AG09309 (cell line): ENCODE data around the gene EDN1.
"Not testable (repeated sequence)": the region's sequence is repeated elsewhere in the genome, so short reads cannot be mapped to it uniquely, and the experiment has no call there.

Experiments used
- DNase-seq: peaks from one replicate; pipeline ENCODE4 v3.0.0-alpha.2; 2010; ENCODE audit warnings: low read depth
- H3K4me3 ChIP-seq: 2 replicates; pipeline ENCODE4 v1.5.1; 2011; ENCODE audit warnings: mild to moderate bottlenecking, low read depth, low read length, moderate library complexity; ENCODE audit not compliant: control insufficient read depth
- TF ChIP-seq, protein P1 (sequence below): IDR thresholded peaks from 2 replicates; pipeline ENCODE4 v1.5.1; 2011; ENCODE audit warnings: mild to moderate bottlenecking, low read depth, low read length, inconsistent platforms; ENCODE audit not compliant: insufficient read depth, control insufficient read depth; ENCODE audit errors: missing control alignments

EDN1 gene

DNA sequence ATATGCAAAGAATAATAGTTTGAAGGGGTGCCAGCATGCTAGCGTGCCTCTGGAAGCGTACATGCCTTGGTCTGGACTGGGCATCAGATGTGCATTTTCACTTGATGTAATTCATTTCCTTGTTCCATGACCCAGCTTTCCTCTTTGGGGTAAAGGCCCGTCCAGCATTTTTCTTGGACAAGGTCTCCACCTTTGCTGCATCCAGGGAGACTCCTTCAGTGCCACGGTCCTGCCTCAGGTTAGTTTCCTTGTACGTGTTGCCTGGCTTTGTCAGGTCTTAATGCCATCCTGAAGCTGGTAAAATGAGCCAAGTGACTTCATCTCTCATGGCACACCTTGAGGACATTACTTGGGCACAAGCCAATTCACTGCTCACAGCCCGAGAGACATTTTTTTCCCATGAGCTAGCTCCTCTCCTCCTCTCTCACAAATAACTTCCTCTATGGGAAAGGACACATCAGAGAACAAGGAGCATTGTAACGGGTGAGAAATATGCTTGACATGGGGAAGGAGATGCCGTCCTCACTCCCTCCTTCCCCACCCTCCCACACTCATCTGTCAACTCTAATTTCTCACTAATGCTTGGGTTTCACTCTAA is 23.9 kb downstream of the EDN1 start:
- no peak overlapping the region for H3K4me3 ChIP-seq
- DNase-seq, result no peak
- TF ChIP-seq, protein P1, sequence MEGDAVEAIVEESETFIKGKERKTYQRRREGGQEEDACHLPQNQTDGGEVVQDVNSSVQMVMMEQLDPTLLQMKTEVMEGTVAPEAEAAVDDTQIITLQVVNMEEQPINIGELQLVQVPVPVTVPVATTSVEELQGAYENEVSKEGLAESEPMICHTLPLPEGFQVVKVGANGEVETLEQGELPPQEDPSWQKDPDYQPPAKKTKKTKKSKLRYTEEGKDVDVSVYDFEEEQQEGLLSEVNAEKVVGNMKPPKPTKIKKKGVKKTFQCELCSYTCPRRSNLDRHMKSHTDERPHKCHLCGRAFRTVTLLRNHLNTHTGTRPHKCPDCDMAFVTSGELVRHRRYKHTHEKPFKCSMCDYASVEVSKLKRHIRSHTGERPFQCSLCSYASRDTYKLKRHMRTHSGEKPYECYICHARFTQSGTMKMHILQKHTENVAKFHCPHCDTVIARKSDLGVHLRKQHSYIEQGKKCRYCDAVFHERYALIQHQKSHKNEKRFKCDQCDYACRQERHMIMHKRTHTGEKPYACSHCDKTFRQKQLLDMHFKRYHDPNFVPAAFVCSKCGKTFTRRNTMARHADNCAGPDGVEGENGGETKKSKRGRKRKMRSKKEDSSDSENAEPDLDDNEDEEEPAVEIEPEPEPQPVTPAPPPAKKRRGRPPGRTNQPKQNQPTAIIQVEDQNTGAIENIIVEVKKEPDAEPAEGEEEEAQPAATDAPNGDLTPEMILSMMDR, result no peak

DNA sequence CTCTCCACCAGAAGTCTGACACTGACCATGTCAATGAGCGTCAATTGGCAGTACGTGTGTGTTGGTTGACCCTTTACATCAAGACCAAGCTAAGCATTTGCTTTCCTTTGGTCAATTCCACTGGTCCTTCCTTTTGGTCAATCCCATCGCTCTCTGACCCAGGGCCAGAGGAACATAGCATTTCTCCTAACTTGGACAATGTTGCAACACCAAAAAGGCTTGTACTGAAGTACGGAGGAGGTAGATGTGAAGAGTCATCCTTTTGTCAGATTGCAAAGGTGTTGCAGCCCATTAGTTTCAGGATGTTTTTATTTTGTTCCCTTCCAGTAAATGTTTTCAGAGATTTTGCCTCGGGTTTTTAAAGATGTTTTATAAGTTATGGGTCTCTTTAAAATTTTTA is 24.6 kb downstream of the EDN1 start:
- no peak overlapping the region for H3K4me3 ChIP-seq
- TF ChIP-seq, protein P1, result no peak

DNA sequence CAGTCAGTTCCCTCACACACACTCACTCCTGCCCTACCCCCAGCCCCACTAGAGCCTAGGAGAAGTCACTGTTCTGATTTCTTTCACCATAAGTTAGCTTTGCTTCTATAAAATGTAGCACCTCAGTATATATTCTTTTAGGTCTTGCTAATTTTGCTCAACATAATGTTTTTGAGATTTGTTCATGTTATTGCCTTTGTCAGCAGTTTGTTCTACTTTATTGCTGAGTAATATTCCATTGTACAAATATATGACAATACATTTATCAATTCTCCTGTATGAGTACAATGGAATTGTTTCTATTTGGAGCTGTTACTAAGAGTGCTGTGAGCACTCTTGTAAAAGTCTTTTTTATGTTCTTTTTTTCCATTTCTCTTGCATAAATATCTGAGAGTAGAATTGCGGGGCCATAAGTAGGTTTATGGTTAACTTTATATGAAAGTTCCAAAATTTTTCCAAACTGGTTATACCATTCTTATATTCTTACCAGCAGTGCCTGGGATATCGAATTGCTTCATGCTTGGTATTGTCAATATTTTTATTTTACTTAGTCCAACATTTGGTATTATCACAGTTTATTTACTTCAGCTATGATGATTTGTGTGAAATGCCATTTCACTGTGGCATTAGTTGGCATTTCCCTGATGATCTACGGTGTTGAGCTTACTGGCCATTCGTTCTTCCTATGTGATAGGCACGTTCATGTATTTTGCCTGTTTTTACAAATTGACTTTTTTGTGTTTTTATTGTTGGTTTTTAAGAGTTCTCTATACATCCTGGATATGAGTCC is 25.3 kb downstream of the EDN1 start:
- no peak overlapping the region for H3K4me3 ChIP-seq
- DNase-seq, result no peak
- TF ChIP-seq, protein P1, result no peak

More for the DNA sequence above, 24.6 kb downstream of the EDN1 start:
- no peak for DNase-seq

DNA sequence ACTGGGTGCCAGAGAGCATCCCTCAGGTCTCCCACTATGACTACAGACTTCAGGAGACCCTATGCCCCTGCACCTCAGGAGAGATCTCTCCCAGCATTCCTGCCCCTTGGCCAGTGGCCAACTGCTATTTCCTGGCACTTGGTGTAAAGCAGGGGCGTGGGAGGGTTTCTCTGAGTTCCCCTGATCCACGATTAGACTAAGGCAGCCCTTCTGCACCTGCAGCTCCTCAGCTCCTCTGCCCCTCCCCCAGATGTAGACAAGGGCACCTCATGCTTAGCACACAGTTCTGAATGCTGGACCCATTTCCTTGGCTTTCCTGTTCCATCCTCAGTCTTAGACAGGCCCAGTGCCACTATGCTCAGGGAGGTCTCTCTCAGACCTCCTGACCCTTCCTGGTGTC is 28.6 kb downstream of the EDN1 start:
- TF ChIP-seq, protein P1, result no peak
- no peak overlapping the region for H3K4me3 ChIP-seq
- DNase-seq, result no peak

DNA sequence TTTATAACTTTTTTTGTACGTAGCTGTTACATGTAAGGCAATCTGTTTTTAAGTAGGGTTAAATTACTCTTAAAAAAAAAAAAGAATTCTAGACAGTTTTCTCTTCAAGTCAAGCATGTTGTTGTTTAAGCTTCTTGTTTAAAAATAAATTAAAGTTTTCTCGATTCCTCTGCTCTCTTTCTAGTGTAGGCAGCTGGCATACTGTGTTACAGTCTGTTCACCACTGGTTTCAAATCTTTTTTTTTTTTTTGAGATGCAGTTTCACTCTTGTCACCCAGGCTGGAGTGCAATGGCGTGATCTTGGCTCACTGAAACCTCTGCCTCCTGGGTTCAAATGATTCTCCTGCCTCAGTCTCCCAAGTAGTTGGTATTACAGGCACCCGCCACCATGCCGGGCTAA is 29.9 kb downstream of the EDN1 start:
- not testable (repeated sequence) for H3K4me3 ChIP-seq, DNase-seq

DNA sequence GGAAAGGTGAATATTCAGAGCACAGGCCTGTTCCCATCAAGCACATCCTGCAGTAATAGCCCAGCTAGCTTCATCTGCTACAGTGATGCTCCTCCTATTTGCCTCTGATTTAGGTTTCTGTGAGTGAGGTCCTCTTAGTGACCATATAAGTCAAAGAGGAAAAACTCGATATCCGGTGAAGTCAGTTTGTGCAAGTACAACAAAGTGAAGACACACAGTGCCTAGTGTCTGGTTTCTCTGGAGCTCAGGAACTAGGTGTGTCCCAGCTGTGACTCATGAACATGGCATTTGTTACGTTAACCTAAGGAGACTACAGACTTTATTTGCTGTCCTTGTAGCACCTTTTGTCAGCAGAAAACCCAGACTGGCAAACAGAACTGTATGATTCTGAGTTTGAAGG is 33.9 kb downstream of the EDN1 start:
- TF ChIP-seq, protein P1, result no peak
- no peak for DNase-seq
- no peak overlapping the region for H3K4me3 ChIP-seq

DNA sequence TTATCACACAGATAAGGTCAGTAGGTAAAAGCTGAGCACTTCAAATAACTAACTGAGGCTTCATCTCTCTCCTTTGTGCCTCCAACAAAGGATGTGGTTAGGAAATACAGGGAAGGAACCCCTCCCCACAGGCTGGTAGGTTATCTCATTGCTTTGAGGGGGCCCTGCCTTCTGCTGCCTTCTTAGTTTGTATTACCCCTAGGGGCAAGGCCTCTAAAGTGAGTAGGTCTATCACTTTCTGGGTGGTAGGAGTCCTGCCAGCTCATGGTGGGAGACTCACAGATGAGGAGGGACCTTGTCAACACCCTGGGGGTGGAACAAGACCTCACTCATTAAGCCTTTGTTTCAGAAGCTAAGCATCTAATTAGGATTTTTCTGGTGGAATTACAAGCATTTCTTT is 34.6 kb downstream of the EDN1 start:
- TF ChIP-seq, protein P1, result no peak
- no peak for DNase-seq
- no peak overlapping the region for H3K4me3 ChIP-seq
